H9 (cell line): ENCODE data around the gene GLIS2. TPM values are rescaled to one million over a fixed set of nuclear protein-coding genes. Genes with fewer than 3 reads are reported as not detected.

Source experiments
- DNase-seq: peaks from one replicate; pipeline ENCODE4 v3.0.0-alpha.2; 2017
- H2AFZ ChIP-seq: one replicate; pipeline ENCODE4 v1.6.1; 2013; ENCODE audit warnings: mild to moderate bottlenecking, low read length, control low read depth, moderate library complexity
- H2AK5ac ChIP-seq: 2 replicates; pipeline ENCODE4 v1.6.1; 2013; ENCODE audit warnings: low read length, control low read depth, mixed read lengths; ENCODE audit not compliant: insufficient read length
- H2BK120ac ChIP-seq: one replicate; pipeline ENCODE4 v1.6.1; 2013; ENCODE audit warnings: low read depth, mild to moderate bottlenecking, low read length, control low read depth, inconsistent platforms; ENCODE audit not compliant: poor library complexity, severe bottlenecking
- H2BK12ac ChIP-seq: 2 replicates; pipeline ENCODE4 v1.6.1; 2013; ENCODE audit warnings: low read length, control low read depth, mixed read lengths, low read depth; ENCODE audit not compliant: insufficient read length
- H2BK15ac ChIP-seq: 2 replicates; pipeline ENCODE4 v1.6.1; 2013; ENCODE audit warnings: low read depth, low read length, control low read depth
- H2BK20ac ChIP-seq: one replicate; pipeline ENCODE4 v1.6.1; 2013; ENCODE audit warnings: low read depth, mild to moderate bottlenecking, low read length, control low read depth, inconsistent platforms; ENCODE audit not compliant: poor library complexity, severe bottlenecking
- H2BK5ac ChIP-seq: 2 replicates; pipeline ENCODE4 v1.6.1; 2013; ENCODE audit warnings: low read length, control low read depth, mixed read lengths; ENCODE audit not compliant: insufficient read length
- H3K14ac ChIP-seq: 2 replicates; pipeline ENCODE4 v1.6.1; 2013; ENCODE audit warnings: low read length, control low read depth; ENCODE audit not compliant: insufficient read depth
- H3K18ac ChIP-seq: 2 replicates; pipeline ENCODE4 v1.6.1; 2013; ENCODE audit warnings: low read depth, mild to moderate bottlenecking, mixed read lengths, low read length, control low read depth; ENCODE audit not compliant: insufficient read length
- H3K23ac ChIP-seq: 2 replicates; pipeline ENCODE4 v1.6.1; 2013; ENCODE audit warnings: low read length, control low read depth, mixed read lengths, low read depth; ENCODE audit not compliant: insufficient read length
- H3K23me2 ChIP-seq: 2 replicates; pipeline ENCODE4 v1.6.1; 2013; ENCODE audit warnings: low read depth, mild to moderate bottlenecking, mixed read lengths, low read length, control low read depth; ENCODE audit not compliant: insufficient read length, poor library complexity, severe bottlenecking
- H3K27ac ChIP-seq: 2 replicates; pipeline ENCODE4 v1.5.1; 2013; ENCODE audit warnings: low read length, control low read depth, mixed read lengths, low read depth; ENCODE audit not compliant: insufficient read length
- H3K27me3 ChIP-seq: 2 replicates; pipeline ENCODE4 v1.6.1; 2013; ENCODE audit warnings: low read length, control low read depth, inconsistent platforms; ENCODE audit not compliant: insufficient read depth
- H3K4ac ChIP-seq: 2 replicates; pipeline ENCODE4 v1.6.1; 2013; ENCODE audit warnings: low read depth, mild to moderate bottlenecking, control low read depth, inconsistent platforms, low read length, moderate library complexity
- H3K4me1 ChIP-seq: 2 replicates; pipeline ENCODE4 v1.6.1; 2013; ENCODE audit warnings: low read length, control low read depth, inconsistent platforms; ENCODE audit not compliant: insufficient read depth
- H3K4me2 ChIP-seq: 2 replicates; pipeline ENCODE4 v1.6.1; 2013; ENCODE audit warnings: low read length, control low read depth, mixed read lengths; ENCODE audit not compliant: insufficient read length, insufficient read depth
- H3K56ac ChIP-seq: 2 replicates; pipeline ENCODE4 v1.6.1; 2013; ENCODE audit warnings: low read depth, mild to moderate bottlenecking, mixed read lengths, low read length, control low read depth; ENCODE audit not compliant: insufficient read length
- H3K79me1 ChIP-seq: 2 replicates; pipeline ENCODE4 v1.6.1; 2013; ENCODE audit warnings: low read depth, mild to moderate bottlenecking, moderate library complexity, low read length, control low read depth, inconsistent platforms; ENCODE audit not compliant: insufficient read depth, poor library complexity, severe bottlenecking
- H3K79me2 ChIP-seq: 2 replicates; pipeline ENCODE4 v1.6.1; 2013; ENCODE audit warnings: low read length, control low read depth, inconsistent platforms; ENCODE audit not compliant: insufficient read depth
- H3K9ac ChIP-seq: 2 replicates; pipeline ENCODE4 v1.6.1; 2013; ENCODE audit warnings: low read length, control low read depth, mixed read lengths; ENCODE audit not compliant: insufficient read length; ENCODE audit errors: extremely low read depth
- H3K9me3 ChIP-seq: one replicate; pipeline ENCODE4 v1.6.1; 2013; ENCODE audit warnings: low read depth, low read length, inconsistent platforms; ENCODE audit not compliant: control insufficient read depth
- H3T11ph ChIP-seq: one replicate; pipeline ENCODE4 v1.6.1; 2013; ENCODE audit warnings: mild to moderate bottlenecking, low read length, control low read depth, inconsistent platforms
- H4K20me1 ChIP-seq: one replicate; pipeline ENCODE4 v1.6.1; 2013; ENCODE audit not compliant: control insufficient read depth, insufficient read length, insufficient read depth
- H4K5ac ChIP-seq: 2 replicates; pipeline ENCODE4 v1.6.1; 2013; ENCODE audit warnings: low read depth, mild to moderate bottlenecking, mixed read lengths, low read length, control low read depth; ENCODE audit not compliant: insufficient read length
- H4K8ac ChIP-seq: replicated peaks from 2 replicates; pipeline ENCODE4 v1.6.1; 2013; ENCODE audit warnings: low read length, control low read depth, mixed read lengths, low read depth; ENCODE audit not compliant: insufficient read length
- H4K91ac ChIP-seq: 2 replicates; pipeline ENCODE4 v1.6.1; 2013; ENCODE audit warnings: low read depth, mild to moderate bottlenecking, moderate library complexity, mixed read lengths, low read length, control low read depth; ENCODE audit not compliant: insufficient read length
- H3K27ac Mint-ChIP-seq, 3 experiments: 2 replicates in 2 of 3; 3 replicates in 1 of 3; pipeline ENCODE4 v1.8.0; 2020 to 2021; ENCODE audit warnings: mixed read lengths in 3 of 3, mild to moderate bottlenecking in 1 of 3, moderate library complexity in 1 of 3
- H3K27me3 Mint-ChIP-seq: 2 replicates; pipeline ENCODE4 v1.8.0; 2021; ENCODE audit warnings: low read depth, mild to moderate bottlenecking, moderate library complexity, mixed read lengths
- H3K36me3 Mint-ChIP-seq, 3 experiments: 2 replicates in 2 of 3; 3 replicates in 1 of 3; pipeline ENCODE4 v1.8.0; 2020 to 2021; ENCODE audit warnings: low read depth in 3 of 3, mixed read lengths in 3 of 3; ENCODE audit not compliant: insufficient read depth in 1 of 3
- H3K4me1 Mint-ChIP-seq, 2 experiments: 2 replicates each; pipeline ENCODE4 v1.8.0; 2020; ENCODE audit warnings: mixed read lengths in 2 of 2
- H3K4me3 Mint-ChIP-seq, 2 experiments: 2 replicates in 1 of 2; 3 replicates in 1 of 2; pipeline ENCODE4 v1.8.0; 2020 to 2021; ENCODE audit warnings: mild to moderate bottlenecking in 2 of 2, mixed read lengths in 2 of 2, moderate library complexity in 1 of 2
- H3K9me3 Mint-ChIP-seq, 2 experiments: 2 replicates in 1 of 2; 3 replicates in 1 of 2; pipeline ENCODE4 v1.8.0; 2020; ENCODE audit warnings: mild to moderate bottlenecking in 2 of 2, mixed read lengths in 2 of 2, moderate library complexity in 1 of 2
- WGBS: extraction: QIAGEN DNeasy Blood & Tissue Kit; methylation state at CpG from one replicate; pipeline ENCODE4 v1.1.7; 2013; ENCODE audit warnings: missing lambda C conversion rate, low lambda C conversion rate, mixed read lengths; ENCODE audit not compliant: insufficient read length; ENCODE audit errors: extremely low coverage; 5-methylcytosine and 5-hydroxymethylcytosine counted together
- total RNA-seq: library from RNA; stranded (reverse); gene quantifications from 2 replicates; pipeline ENCODE4 v1.2.1, GENCODE V29; 2021
- TF ChIP-seq, protein P1 (sequence below): fragments of 200-600 bp; sonication (generic); conservative IDR thresholded peaks from 3 replicates; pipeline ENCODE4 v1.8.0; 2021; ENCODE audit warnings: antibody characterized with exemption, mild to moderate bottlenecking

The GLIS2 gene
- total RNA-seq, 1 experiment from 2014 or later, result 14.3 TPM

- no peaks in the 10 kb centered on the region for H4K20me1 ChIP-seq
- no peak overlapping the region for H2AK5ac ChIP-seq
- H3K9me3 Mint-ChIP-seq, result peaks cover 6 to 15% of the 10 kb centered on the region in 2 experiments
- H2BK15ac ChIP-seq, result no peak overlapping the region
- H3K4me1 Mint-ChIP-seq, result peaks cover 17 to 28% of the 10 kb centered on the region in 2 experiments
- no peaks in the 10 kb centered on the region for H3K9me3 ChIP-seq
- H3K27ac ChIP-seq, result no peak overlapping the region
- H3K4me2 ChIP-seq, result no peak overlapping the region
- H2BK120ac ChIP-seq, result no peak overlapping the region
- no peak overlapping the region for H3K9ac ChIP-seq
- H2BK20ac ChIP-seq, result no peak overlapping the region
- H3K27me3 Mint-ChIP-seq, result peaks cover 4% of the 10 kb centered on the region
- no peaks in the 10 kb centered on the region for H3K23me2 ChIP-seq
- H3K79me2 ChIP-seq, result no peaks in the 10 kb centered on the region
- H3K23ac ChIP-seq, result no peak overlapping the region
- H3K4ac ChIP-seq, result no peak overlapping the region
- H3K79me1 ChIP-seq, result no peaks in the 10 kb centered on the region
- H4K91ac ChIP-seq, result no peak overlapping the region
- no peak overlapping the region for H4K8ac ChIP-seq
- peaks cover 0 to 9% (median 4%) of the 10 kb centered on the region in 3 experiments; a peak in 5 of 7 replicates for H3K36me3 Mint-ChIP-seq
- no peak overlapping the region for H2BK5ac ChIP-seq
- no peaks in the 10 kb centered on the region for H3K27me3 ChIP-seq
- no peak overlapping the region for H3T11ph ChIP-seq
- H3K4me1 ChIP-seq, result no peaks in the 10 kb centered on the region
- no peak overlapping the region for H3K27ac Mint-ChIP-seq
- H3K14ac ChIP-seq, result no peak overlapping the region
- no peak overlapping the region for H2AFZ ChIP-seq
- TF ChIP-seq, protein P1, sequence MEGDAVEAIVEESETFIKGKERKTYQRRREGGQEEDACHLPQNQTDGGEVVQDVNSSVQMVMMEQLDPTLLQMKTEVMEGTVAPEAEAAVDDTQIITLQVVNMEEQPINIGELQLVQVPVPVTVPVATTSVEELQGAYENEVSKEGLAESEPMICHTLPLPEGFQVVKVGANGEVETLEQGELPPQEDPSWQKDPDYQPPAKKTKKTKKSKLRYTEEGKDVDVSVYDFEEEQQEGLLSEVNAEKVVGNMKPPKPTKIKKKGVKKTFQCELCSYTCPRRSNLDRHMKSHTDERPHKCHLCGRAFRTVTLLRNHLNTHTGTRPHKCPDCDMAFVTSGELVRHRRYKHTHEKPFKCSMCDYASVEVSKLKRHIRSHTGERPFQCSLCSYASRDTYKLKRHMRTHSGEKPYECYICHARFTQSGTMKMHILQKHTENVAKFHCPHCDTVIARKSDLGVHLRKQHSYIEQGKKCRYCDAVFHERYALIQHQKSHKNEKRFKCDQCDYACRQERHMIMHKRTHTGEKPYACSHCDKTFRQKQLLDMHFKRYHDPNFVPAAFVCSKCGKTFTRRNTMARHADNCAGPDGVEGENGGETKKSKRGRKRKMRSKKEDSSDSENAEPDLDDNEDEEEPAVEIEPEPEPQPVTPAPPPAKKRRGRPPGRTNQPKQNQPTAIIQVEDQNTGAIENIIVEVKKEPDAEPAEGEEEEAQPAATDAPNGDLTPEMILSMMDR, result no peak
- no peak overlapping the region for H3K56ac ChIP-seq
- no peak overlapping the region for H4K5ac ChIP-seq
- H2BK12ac ChIP-seq, result no peak overlapping the region
- H3K4me3 Mint-ChIP-seq, result no peak overlapping the region
- H3K18ac ChIP-seq, result no peak overlapping the region
- DNase-seq, result no peak
- WGBS, result no CpG with 5 or more reads among the region's 2 CpGs
Measured at GRCh38 chr16:4283939-4284338, 31.9 kb upstream of the GLIS2 start.
